ENCODE results near the gene RAB21. TPM values are rescaled to one million over a fixed set of nuclear protein-coding genes. Genes with fewer than 3 reads are reported as not detected.

RAB21 gene
- total and polyA plus RNA-seq, 2 of the 4 experiments (the other 2 are of a cell fraction): 13.8 to 15.0 TPM

GRCh38 chr12:71721783-71722505, 32.7 kb upstream of the RAB21 start:
- ChIA-PET POLR2A (ENCODE audit: unreplicated experiment) (no interaction called here), CTCF (no interaction called here)
- Histone ChIP-seq H2BK5ac (ENCODE audit: low read depth, low read length, poor library complexity, severe bottlenecking) (no peak overlapping the region), H3K9ac (ENCODE audit: low read depth, low read length) (no peak overlapping the region), H2AFZ (replicated peaks; ENCODE audit: low read length, poor library complexity) (no peak overlapping the region), H3K4me1 (ENCODE audit: control insufficient read depth, insufficient read depth, low read length) (no peaks in the 10 kb centered on the region), H3K9me1 (ENCODE audit: insufficient read depth, low read length) (no peaks in the 10 kb centered on the region), H3K56ac (ENCODE audit: extremely low read depth, insufficient read depth, low read length) (no peak overlapping the region), H3K4me2 (ENCODE audit: low read depth, low read length) (no peak overlapping the region), H3K4ac (ENCODE audit: low read depth, low read length) (no peak overlapping the region), H3K36me3 (ENCODE audit: control insufficient read depth, insufficient read depth, low read length) (no peaks in the 10 kb centered on the region), H2AK9ac (replicated peaks; ENCODE audit: low read depth, low read length, poor library complexity) (no peak overlapping the region), H2AK5ac (ENCODE audit: low read depth, low read length) (no peak overlapping the region), H4K20me1 (ENCODE audit: insufficient read depth, low read length) (no peaks in the 10 kb centered on the region), H3K27me3 (ENCODE audit: control insufficient read depth, insufficient read depth, low read length) (no peaks in the 10 kb centered on the region), H4K8ac (ENCODE audit: low read depth in 2 of 2, low read length in 2 of 2) (no peak overlapping the region), H3K27ac (ENCODE audit: insufficient read depth, low read length) (no peak overlapping the region), H3K14ac (replicated peaks; ENCODE audit: low read depth, low read length) (no peak overlapping the region), H3K9me3 (ENCODE audit: control insufficient read depth, insufficient read depth, low read length) (no peaks in the 10 kb centered on the region), H2BK15ac (ENCODE audit: low read depth, low read length) (no peak overlapping the region), H3K18ac (ENCODE audit: low read depth, low read length) (no peak overlapping the region), H4K5ac (ENCODE audit: low read depth, low read length) (no peak overlapping the region), H3K23ac (ENCODE audit: low read depth, low read length) (no peak overlapping the region), H2BK120ac (ENCODE audit: low read depth, low read length) (no peak overlapping the region), H4K91ac (ENCODE audit: insufficient read depth, low read depth, low read length) (no peak overlapping the region), H3K79me1 (ENCODE audit: low read depth in 1 of 2, low read length in 2 of 2) (no peaks in the 10 kb centered on the region), H2BK20ac (ENCODE audit: low read depth, low read length) (no peak overlapping the region), H3K4me3 (ENCODE audit: insufficient read depth, low read depth, low read length) (no peak overlapping the region)
- TF ChIP-seq CEBPB (IDR thresholded peaks at IDR 0.05; ENCODE audit: low read depth, low read length) (no peak), MXI1 (IDR thresholded peaks at IDR 0.05; ENCODE audit: borderline replicate concordance, low read depth, low read length) (no peak), BHLHE40 (IDR thresholded peaks at IDR 0.05; ENCODE audit: low read depth, low read length) (no peak), FOS (IDR thresholded peaks at IDR 0.05; ENCODE audit: low read depth, low read length) (no peak), RCOR1 (IDR thresholded peaks at IDR 0.05; ENCODE audit: insufficient replicate concordance, low read length) (no peak), RAD21 (IDR thresholded peaks at IDR 0.05; ENCODE audit: low read length) (no peak), CTCF (conservative IDR thresholded peaks at IDR 0.05; ENCODE audit: low read depth, low read length) (no peak), POLR2A (IDR thresholded peaks at IDR 0.05; ENCODE audit: low read depth, low read length) (no peak), ELK1 (IDR thresholded peaks at IDR 0.05; ENCODE audit: borderline replicate concordance, low read depth, low read length) (no peak), MAZ (IDR thresholded peaks at IDR 0.05; ENCODE audit: borderline replicate concordance, low read depth, low read length) (no peak), NFE2L2 (IDR thresholded peaks at IDR 0.05; ENCODE audit: low read depth, low read length) (no peak), RFX5 (IDR thresholded peaks at IDR 0.05; ENCODE audit: low read depth, low read length) (no peak), CHD1 (IDR thresholded peaks at IDR 0.05; ENCODE audit: low read depth, low read length) (no peak), MAFK (IDR thresholded peaks at IDR 0.05; ENCODE audit: low read depth, low read length) (no peak), USF2 (IDR thresholded peaks at IDR 0.05; ENCODE audit: low read depth, low read length) (no peak), SMC3 (IDR thresholded peaks at IDR 0.05; ENCODE audit: low read depth, low read length) (no peak)
- in situ Hi-C loops (cut with MboI; ENCODE audit: low sequenced_read_pairs): no loop called here
- no TSS peak for BruUV-seq (replicated peaks)
- WGBS, 2 experiments (ENCODE audit: extremely low coverage in 2 of 2, insufficient read length in 1 of 2): 85% methylated on average over 2 of the region's 4 CpGs; no CpG with 5 or more reads in 1 of the 2 experiments
- DNase-seq: no peak
- ATAC-seq (ENCODE audit: low read depth): no peak
- dilution Hi-C loops (cut with HindIII; ENCODE audit: low sequenced_read_pairs, unreplicated experiment): loop anchor here (25.0 kb wide), 1 partner anchor 310 kb away; no protein-coding TSS in a partner anchor
- intact Hi-C loops (cut with micrococcal nuclease): no loop called here

All from IMR-90 (cell line).